Colonic mucosa (tissue), 4 donors: ENCODE measurements around the gene HDLBP. TPM values are rescaled to one million over a fixed set of nuclear protein-coding genes. Genes with fewer than 3 reads are reported as not detected.

Source experiments
- DNase-seq: peaks from one replicate; pipeline ENCODE4 v3.0.0-alpha.2; 2020
- H3K27ac ChIP-seq: fragments of 200-600 bp; one replicate; pipeline ENCODE4 v1.8.0; 2021
- H3K27me3 ChIP-seq: fragments of 200-600 bp; one replicate; pipeline ENCODE4 v1.8.0; 2021
- H3K36me3 ChIP-seq: fragments of 200-600 bp; one replicate; pipeline ENCODE4 v1.8.0; 2021
- H3K4me1 ChIP-seq: fragments of 200-600 bp; one replicate; pipeline ENCODE4 v1.8.0; 2021; ENCODE audit warnings: mild to moderate bottlenecking
- H3K4me3 ChIP-seq: fragments of 200-600 bp; one replicate; pipeline ENCODE4 v1.8.0; 2021
- H3K9ac ChIP-seq, 2 donors: one replicate each; pipeline ENCODE4 v1.7.0; 2013; ENCODE audit warnings: control low read depth in 2 of 2, low read depth in 2 of 2, low read length in 2 of 2
- H3K9me3 ChIP-seq: fragments of 200-600 bp; one replicate; pipeline ENCODE4 v1.8.0; 2021
- CTCF ChIP-seq: fragments of 200-600 bp; IDR thresholded peaks from one replicate; pipeline ENCODE4 v1.8.0; 2022; ENCODE audit warnings: antibody characterized with exemption, mild to moderate bottlenecking
- intact Hi-C: fragments of 100-400 bp; cut with DNase I; formaldehyde crosslinking; loops from one replicate; pipeline ENCODE4 v1.14.1; 2022
- total RNA-seq, 2 donors: library from RNA; stranded (reverse); fragmentation: NEBNext Ultra II Directional in 1 of 2; extraction: Animal tissue kit (Norgen Biotek cat#: 25700) in 1 of 2; gene quantifications; one replicate each; pipeline ENCODE4 v1.2.1, GENCODE V29; 2021
- donor health status: healthy.
- donor health status: DM: no; HTN: no; CAD: no.
- donor health status: DM: no; HTN: no; CAD: no.

Gene HDLBP
- total RNA-seq: 100 to 1,000 TPM; 483 to 625 TPM

- intact Hi-C loops: loop anchor here (2.0 kb wide), 1 partner anchor 42 kb away; no protein-coding TSS in a partner anchor
Measured at GRCh38 chr2:241315093-241315878, at the start of gene HDLBP. TSS of gene HDLBP (minus strand) at chr2:241315672. CDS start at chr2:241266869, 48,803 bp downstream.

GRCh38 chr2:241364781-241365180 lies 49.3 kb upstream of the HDLBP start:
- Histone ChIP-seq H3K4me3 (no peak overlapping the region), H3K27ac (no peak overlapping the region), H3K9me3 (no peaks in the 10 kb centered on the region), H3K9ac (no peak overlapping the region), H3K36me3 (no peaks in the 10 kb centered on the region), H3K4me1 (peaks cover 13% of the 10 kb centered on the region), H3K27me3 (no peaks in the 10 kb centered on the region)
- no peak for TF ChIP-seq CTCF
- no peak for DNase-seq
- intact Hi-C loops: no loop called here

More at GRCh38 chr2:241315093-241315878, at the start of gene HDLBP:
- no peak for TF ChIP-seq CTCF
- Histone ChIP-seq H3K4me1 (no peaks in the 10 kb centered on the region), H3K9ac (peak within 1 kb of the TSS; percentile 91 to 98), H3K27me3 (no peaks in the 10 kb centered on the region), H3K27ac (peak within 1 kb of the TSS; percentile 94), H3K9me3 (no peaks in the 10 kb centered on the region), H3K36me3 (no peaks in the 10 kb centered on the region), H3K4me3 (peak within 1 kb of the TSS; percentile 82)
- DNase-seq: peak; percentile 100

GRCh38 chr2:241363426-241363825 lies 48.0 kb upstream of the HDLBP start:
- H3K27ac ChIP-seq: peak overlapping the region; percentile 23
- no peak for DNase-seq
- H3K36me3 ChIP-seq: no peaks in the 10 kb centered on the region
- H3K9ac ChIP-seq: peak overlapping the region in 1 of 2 donors; percentile 29
- H3K4me3 ChIP-seq: no peak overlapping the region
- intact Hi-C loops: no loop called here
- H3K9me3 ChIP-seq: no peaks in the 10 kb centered on the region
- no peaks in the 10 kb centered on the region for H3K27me3 ChIP-seq
- no peak for TF ChIP-seq CTCF
- peaks cover 9% of the 10 kb centered on the region for H3K4me1 ChIP-seq

GRCh38 chr2:241359481-241360045 lies 44.1 kb upstream of the HDLBP start:
- no peak for TF ChIP-seq CTCF
- peak overlapping the region; percentile 90 for H3K27ac ChIP-seq
- peak; percentile 65 for DNase-seq
- peaks cover 9% of the 10 kb centered on the region for H3K4me1 ChIP-seq
- H3K9ac ChIP-seq: peak overlapping the region; percentile 52 to 55
- intact Hi-C loops: no loop called here
- no peak overlapping the region for H3K4me3 ChIP-seq
- no peaks in the 10 kb centered on the region for H3K9me3 ChIP-seq
- no peaks in the 10 kb centered on the region for H3K27me3 ChIP-seq
- H3K36me3 ChIP-seq: no peaks in the 10 kb centered on the region

- intact Hi-C loops: no loop called here
- Histone ChIP-seq H3K27ac (peak overlapping the region; percentile 90), H3K27me3 (no peaks in the 10 kb centered on the region), H3K4me3 (peak overlapping the region; percentile 92), H3K36me3 (no peaks in the 10 kb centered on the region), H3K4me1 (peaks cover 6% of the 10 kb centered on the region), H3K9ac (peak overlapping the region in 1 of 2 donors; percentile 55), H3K9me3 (no peaks in the 10 kb centered on the region)
- TF ChIP-seq CTCF: no peak
- no peak for DNase-seq
Measured at GRCh38 chr2:241358470-241358869, 43.0 kb upstream of the HDLBP start.
